ENCODE results near the gene DSCAML1. TPM values are rescaled to one million over a fixed set of nuclear protein-coding genes. Genes with fewer than 3 reads are reported as not detected.

Gene DSCAML1
- total and polyA plus RNA-seq, 9 of the 15 experiments (the other 6 are each of a cell fraction or from before 2014, with no cell fraction given), result not detected

GRCh38 chr11:117426941-117427340 lies 370.1 kb downstream of the DSCAML1 start:
- no peaks in the 10 kb centered on the region for H3K79me2 ChIP-seq (ENCODE audit: control insufficient read depth, insufficient read depth, low read length)
- intact Hi-C loops (cut with micrococcal nuclease) (loop anchor here (1.0 to 10.0 kb wide), 3 partner anchors 42 to 518 kb away; no protein-coding TSS in a partner anchor), in situ Hi-C loops (cut with MboI) (loop anchor here (10.0 kb wide), 1 partner anchor 628 kb away; no protein-coding TSS in a partner anchor)
- no peak overlapping the region for H3K27ac ChIP-seq (ENCODE audit: extremely low read depth, low read depth, low read length)
- ChIA-PET CTCF (ENCODE audit: low intra/inter-chr PET ratio) (interaction anchor here (1.8 kb wide), 1 partner anchor 391 kb away, joined by 10 read pairs; no protein-coding TSS in a partner anchor), POLR2A (interaction anchor here (0.6 to 1.3 kb wide), 2 partner anchors 100 to 391 kb away, joined by 3 read pairs; no protein-coding TSS in a partner anchor)
- DNase-seq (ENCODE audit: extremely low read depth in 1 of 4, low spot score in 3 of 4), result no peak
- no peaks in the 10 kb centered on the region for H3K9me1 ChIP-seq (ENCODE audit: control insufficient read depth, insufficient read depth, low read length)
- H3K4me1 ChIP-seq (replicated peaks in 1 of 2; ENCODE audit: control insufficient read depth in 2 of 2, insufficient read depth in 2 of 2, low read length in 2 of 2), result peaks cover 0 to 5% of the 10 kb centered on the region in 2 experiments; a peak in 3 of 5 replicates
- no peak for FAIRE-seq
- TF ChIP-seq AFF1 (IDR thresholded peaks at IDR 0.05; ENCODE audit: low read depth in 1 of 2, partially characterized antibody in 2 of 2) (no peak), MAX (CRISPR knock-in tag; IDR thresholded peaks at IDR 0.05) (no peak), ESRRB (CRISPR knock-in tag; IDR thresholded peaks at IDR 0.05; ENCODE audit: borderline replicate concordance) (no peak), IFI16 (CRISPR knock-in tag; IDR thresholded peaks at IDR 0.05) (no peak), RFX1 (IDR thresholded peaks at IDR 0.05) (no peak), KDM1A (IDR thresholded peaks at IDR 0.05) (no peak), HMG20B (CRISPR knock-in tag; IDR thresholded peaks at IDR 0.05) (no peak), KDM2B (CRISPR knock-in tag; IDR thresholded peaks at IDR 0.05) (no peak), DEAF1 (CRISPR knock-in tag; IDR thresholded peaks at IDR 0.05) (no peak), WHSC1 (IDR thresholded peaks at IDR 0.05; ENCODE audit: low read length) (no peak)
- peaks cover 29 to 72% of the 10 kb centered on the region in 2 experiments for H3K27me3 ChIP-seq (ENCODE audit: control insufficient read depth in 2 of 2, insufficient read depth in 2 of 2, low read length in 2 of 2)
- no peaks in the 10 kb centered on the region for H3K9me3 ChIP-seq (replicated peaks; ENCODE audit: control insufficient read depth, insufficient read depth, low read depth, low read length)
- ATAC-seq, result no peak
- peaks cover 20% of the 10 kb centered on the region for H4K20me1 ChIP-seq (replicated peaks; ENCODE audit: control insufficient read depth, insufficient read depth, low read length)
- 3% methylated on average over 5 of the region's 7 CpGs for WGBS (ENCODE audit: insufficient coverage, low coverage, missing lambda C conversion rate)
- H2AFZ ChIP-seq (ENCODE audit: low read depth, low read length), result no peak overlapping the region
- no peak overlapping the region for H3K4me3 ChIP-seq
- no peak overlapping the region for H3K4me2 ChIP-seq (ENCODE audit: insufficient read depth, low read length)
- H3K9ac ChIP-seq (ENCODE audit: insufficient read depth in 1 of 2, low read depth in 2 of 2, low read length in 2 of 2), result no peak overlapping the region
- no TSS peak for BruUV-seq (replicated peaks)
- no peaks in the 10 kb centered on the region for H3K36me3 ChIP-seq (ENCODE audit: control insufficient read depth, insufficient read depth, low read length)

Data from K562 (cell line).